RKO (cell line): ENCODE measurements around the gene OSM.
A peak's percentile ranks its signal among the peaks of the same experiment; 100 is the strongest.

Experiments
- DNase-seq: peaks from one replicate; pipeline ENCODE4 v3.0.0-alpha.2; 2016; ENCODE audit warnings: low spot score

Gene OSM

GRCh38 chr22:30262917-30263741 is 3.5 kb downstream of the OSM start:
- peak; percentile 65 for DNase-seq

- DNase-seq: no peak
Observed at GRCh38 chr22:30262112-30262511, 4.5 kb downstream of the OSM start.

GRCh38 chr22:30261134-30261533 is 5.5 kb downstream of the OSM start:
- no peak for DNase-seq

- no peak for DNase-seq
Observed at GRCh38 chr22:30260682-30261081, 6.0 kb downstream of the OSM start.

GRCh38 chr22:30260276-30260675 is 6.4 kb downstream of the OSM start:
- DNase-seq: no peak

GRCh38 chr22:30254314-30254713 is 12.3 kb downstream of the OSM start:
- peak; percentile 30 for DNase-seq

- DNase-seq: peak; percentile 37
Observed at GRCh38 chr22:30253205-30253852, 13.3 kb downstream of the OSM start.

- peak; percentile 21 for DNase-seq
Observed at GRCh38 chr22:30252411-30253204, 14.0 kb downstream of the OSM start.

- peak; percentile 84 for DNase-seq
Observed at GRCh38 chr22:30251711-30252110, 14.9 kb downstream of the OSM start.

- DNase-seq: peak; percentile 85
Observed at GRCh38 chr22:30250661-30251267, 15.9 kb downstream of the OSM start.

- DNase-seq: no peak
Observed at GRCh38 chr22:30250039-30250565, 16.5 kb downstream of the OSM start.

GRCh38 chr22:30249049-30250038 is 17.3 kb downstream of the OSM start:
- DNase-seq: peak; percentile 65

- DNase-seq: peak; percentile 59
Observed at GRCh38 chr22:30248484-30248883, 18.2 kb downstream of the OSM start.

- DNase-seq: peak; percentile 71
Observed at GRCh38 chr22:30247974-30248373, 18.7 kb downstream of the OSM start.

GRCh38 chr22:30247561-30247960 is 19.1 kb downstream of the OSM start:
- peak; percentile 80 for DNase-seq

- DNase-seq: peak; percentile 90
Observed at GRCh38 chr22:30246814-30247376, 19.8 kb downstream of the OSM start.

- DNase-seq: peak; percentile 60
Observed at GRCh38 chr22:30245985-30246813, 20.5 kb downstream of the OSM start, which contains the start of gene LIF. Gene LIF (minus strand): TSS chr22:30246759. CDS start chr22:30246695, 64 bp downstream.

- peak; percentile 57 for DNase-seq
Observed at GRCh38 chr22:30245181-30245984, 21.3 kb downstream of the OSM start.
